ENCODE data around the gene BAMBI.

BAMBI gene

GRCh38 chr10:28709001-28709710 lies 31.8 kb downstream of the BAMBI start:
- DNase-seq: no peak

- no peak for DNase-seq
Measured at GRCh38 chr10:28710202-28710886, 33.0 kb downstream of the BAMBI start.

GRCh38 chr10:28711041-28711440 lies 33.7 kb downstream of the BAMBI start:
- no peak for DNase-seq

- DNase-seq: no peak
Measured at GRCh38 chr10:28711776-28712175, 34.5 kb downstream of the BAMBI start.

GRCh38 chr10:28713626-28714352 lies 36.5 kb downstream of the BAMBI start:
- no peak for DNase-seq

DNA sequence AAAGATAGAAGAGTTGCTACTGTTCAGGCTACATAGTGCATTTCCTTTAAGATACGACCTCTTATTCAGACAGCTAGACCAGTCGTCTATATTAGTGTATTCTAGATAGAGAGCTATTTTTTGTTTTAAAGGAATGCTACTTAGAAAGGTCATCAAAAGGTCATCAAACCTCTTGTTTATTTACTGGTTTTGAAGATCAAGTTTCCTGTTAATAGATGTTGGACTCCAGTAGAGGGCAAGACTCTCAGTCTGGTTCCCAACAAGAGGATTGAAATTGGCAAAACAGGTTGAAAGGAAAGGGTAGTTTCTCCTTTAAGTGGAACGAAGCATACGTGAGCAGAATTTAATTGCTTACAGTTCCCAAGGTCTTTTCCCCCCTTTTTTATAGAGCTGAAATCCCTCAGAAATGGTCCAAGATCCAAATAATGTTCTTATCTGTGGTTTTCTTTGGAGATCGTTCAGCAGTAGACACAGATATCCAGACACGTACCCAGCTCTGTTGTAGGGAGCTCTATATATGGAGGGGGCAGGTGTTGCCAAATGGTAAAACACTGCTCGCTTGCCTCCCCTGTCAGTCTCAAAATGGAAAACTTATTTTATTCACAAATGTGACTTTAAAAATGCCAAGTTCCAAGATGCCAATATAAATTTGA lies 37.2 kb downstream of the BAMBI start:
- DNase-seq: no peak

DNA sequence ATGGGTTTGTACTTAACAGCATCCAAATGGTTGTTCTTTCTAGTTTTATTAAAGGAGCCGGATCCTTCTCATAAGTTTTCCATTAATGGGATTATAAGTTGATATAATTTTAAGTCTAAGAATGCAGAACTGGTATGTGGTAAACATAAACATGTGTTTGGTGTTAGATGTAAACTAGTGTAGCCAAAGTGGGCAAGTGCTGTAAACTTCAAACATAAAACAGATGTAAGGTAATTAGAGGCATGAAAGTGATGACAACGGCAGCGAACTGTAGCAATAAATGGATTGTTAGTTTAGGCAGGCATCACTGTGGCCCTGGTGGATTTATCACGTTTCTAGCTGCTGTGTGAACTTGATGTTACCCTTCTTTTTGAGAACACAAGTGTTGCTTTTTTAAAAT lies 37.9 kb downstream of the BAMBI start:
- DNase-seq: no peak

DNA sequence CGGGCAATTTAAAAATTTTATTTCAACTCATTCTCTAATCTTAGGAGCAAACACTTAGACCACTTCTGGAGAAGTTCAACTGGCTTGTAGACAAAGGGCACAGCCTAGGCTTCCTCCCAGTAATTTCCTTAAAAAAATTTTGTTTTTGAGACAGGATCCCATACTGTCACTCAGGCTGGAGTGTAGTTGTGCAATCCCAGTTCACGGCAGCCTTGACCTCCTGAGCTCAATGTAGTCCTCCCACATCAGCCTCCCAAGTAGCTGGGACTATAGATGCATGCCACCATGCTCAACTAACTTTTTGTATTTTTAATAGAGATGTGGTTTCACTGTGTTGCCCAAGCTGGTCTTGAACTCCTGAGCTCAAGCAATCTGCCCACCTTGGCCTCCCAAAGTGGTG lies 38.4 kb downstream of the BAMBI start:
- DNase-seq: no peak

DNA sequence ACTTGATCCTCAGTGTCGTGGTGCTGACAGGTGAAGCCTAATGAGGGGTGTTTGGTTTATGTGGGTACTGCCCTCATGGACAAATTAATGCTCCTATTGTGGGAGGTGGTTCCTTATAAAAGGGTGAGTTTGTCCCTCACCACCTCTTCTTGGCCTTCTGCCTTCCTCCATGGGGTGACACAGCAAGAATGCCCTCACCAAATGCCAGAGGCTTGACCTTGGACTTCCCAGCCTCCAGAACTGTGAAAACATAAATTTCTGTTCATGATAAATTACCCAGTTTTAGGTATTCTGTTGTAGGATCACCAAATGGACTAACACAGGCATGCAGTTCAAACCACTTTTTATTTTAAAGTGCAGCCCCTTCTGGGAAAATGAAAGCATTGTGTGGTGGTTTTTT lies 39.4 kb downstream of the BAMBI start:
- DNase-seq: no peak

DNA sequence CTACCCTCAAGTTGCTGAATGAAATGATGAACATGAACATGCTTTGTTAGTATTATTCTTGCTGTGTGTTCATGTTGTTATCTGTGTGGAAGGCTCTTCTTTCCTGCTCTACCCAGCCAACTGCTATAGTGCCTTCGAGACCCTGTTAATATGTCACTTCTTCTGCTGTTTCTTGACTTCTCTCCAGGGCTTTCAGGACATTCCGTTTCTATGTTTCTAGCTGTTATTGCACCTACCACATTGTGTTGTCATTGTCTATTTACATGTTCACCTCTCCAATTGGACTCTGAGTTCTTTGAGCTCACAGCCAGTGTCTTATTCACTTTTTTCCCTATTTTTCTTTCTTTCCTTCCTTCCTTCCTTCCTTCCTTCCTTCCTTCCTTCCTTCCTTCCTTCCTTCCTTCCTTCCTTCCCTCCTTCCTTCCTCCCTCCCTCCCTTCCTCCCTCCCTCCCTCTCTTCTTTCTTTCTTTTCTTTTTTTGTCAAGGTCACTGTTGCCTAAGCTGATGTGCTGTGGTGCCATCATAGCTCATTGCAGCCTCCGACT lies 40.4 kb downstream of the BAMBI start:
- no peak for DNase-seq

- DNase-seq: no peak
Measured at GRCh38 chr10:28719789-28720436, 42.6 kb downstream of the BAMBI start.

- DNase-seq: no peak
Measured at GRCh38 chr10:28721318-28721951, 44.1 kb downstream of the BAMBI start.

DNA sequence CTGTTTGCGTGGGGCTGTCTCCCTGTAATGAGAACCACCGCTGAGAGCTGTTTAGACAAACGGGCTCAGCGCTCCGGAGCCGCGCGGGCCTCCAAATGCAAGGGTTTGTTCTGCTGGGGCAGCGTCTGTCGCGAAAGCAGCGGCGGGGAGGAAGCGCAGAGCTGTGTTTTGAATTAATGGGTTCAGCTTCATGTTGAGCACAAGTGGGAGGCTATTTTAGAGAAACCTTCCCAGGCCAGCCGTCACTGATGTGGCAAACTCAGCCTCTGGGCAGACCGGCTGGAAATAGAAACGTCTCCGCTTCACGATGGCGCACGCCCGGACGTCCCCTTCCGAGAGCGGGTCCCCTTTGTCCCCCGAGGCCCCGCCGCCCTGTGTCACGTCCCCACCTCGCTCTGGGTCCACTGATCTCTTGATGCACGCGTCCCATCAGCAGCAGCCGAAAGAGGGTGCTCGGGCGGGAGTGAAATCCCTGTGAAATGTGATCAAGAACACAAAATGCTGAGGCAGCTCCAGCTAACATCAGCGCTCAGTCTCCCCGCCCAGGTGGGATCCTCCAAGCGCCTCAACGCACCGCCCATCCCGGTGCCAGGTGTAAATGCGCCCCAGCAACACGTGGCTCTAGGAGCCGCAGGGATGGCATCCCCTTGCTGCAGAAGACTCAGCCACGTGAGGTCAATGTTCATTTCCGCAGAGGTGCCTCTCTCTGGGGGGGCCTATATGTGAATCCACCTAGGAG lies 44.9 kb downstream of the BAMBI start:
- DNase-seq: peak; percentile 23

GRCh38 chr10:28728366-28728765 lies 51.0 kb downstream of the BAMBI start:
- DNase-seq: no peak

DNA sequence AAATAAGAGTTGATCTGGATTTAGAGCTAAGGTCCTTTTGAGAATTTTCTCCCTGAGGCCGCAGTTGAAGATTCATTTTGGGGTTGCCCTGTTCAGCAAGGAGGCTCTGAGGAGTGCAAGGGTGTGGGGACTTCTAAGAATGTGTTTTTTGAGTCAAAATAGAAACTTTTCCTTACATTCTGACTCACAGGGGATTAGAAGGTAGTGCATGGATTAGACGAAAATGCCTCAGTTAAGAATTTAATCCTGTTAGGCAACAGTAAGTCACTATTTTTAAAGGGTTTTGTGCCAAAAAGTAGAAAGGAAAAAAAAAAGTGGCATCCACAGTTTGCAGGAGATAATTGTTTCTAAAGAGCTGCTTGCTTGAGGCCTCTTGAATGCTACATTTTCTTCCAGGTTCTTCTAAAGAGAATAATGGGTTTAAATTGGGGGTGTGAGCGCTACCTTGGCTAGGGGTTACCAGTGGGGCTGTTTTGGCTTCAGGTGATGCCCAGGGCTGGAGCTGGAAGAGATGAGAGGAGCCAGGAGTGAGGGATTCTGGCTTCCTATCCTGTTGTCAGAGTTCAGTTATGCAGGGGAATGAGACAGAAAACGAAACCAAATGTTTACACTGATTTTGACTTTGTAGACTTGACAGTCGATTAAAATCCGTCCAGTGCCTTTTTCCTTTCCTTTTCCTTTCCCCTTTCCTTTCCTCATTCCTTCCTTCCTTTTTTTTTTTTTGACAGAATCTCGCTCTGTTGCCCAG lies 52.9 kb downstream of the BAMBI start:
- no peak for DNase-seq

DNA sequence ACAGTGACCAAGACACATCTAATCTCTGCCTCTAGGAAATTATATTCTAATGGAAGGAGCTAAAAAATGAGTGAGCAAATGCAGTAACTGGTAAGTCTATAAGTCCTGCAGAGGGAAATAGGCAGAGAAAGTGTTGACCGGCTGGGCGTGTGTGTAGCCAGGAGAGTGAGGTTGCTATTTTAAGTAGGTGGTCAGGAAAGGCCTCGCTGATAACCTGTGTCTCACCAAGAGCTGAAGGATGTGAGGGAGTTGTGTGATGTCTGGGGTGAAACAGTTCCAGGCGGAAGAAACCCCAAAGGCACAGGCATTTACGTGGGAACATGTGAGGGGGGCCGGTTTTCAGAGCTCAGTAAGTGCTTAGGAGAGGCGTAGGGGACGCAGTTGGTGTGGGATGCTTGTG lies 54.8 kb downstream of the BAMBI start:
- DNase-seq: no peak

Measured in stimulated activated CD8-positive, alpha-beta memory T cell treated with anti-CD3 and anti-CD28 coated beads, Interleukin-4, amount 100 ng/mL, for 48 hours (primary cell).